Activated CD4-positive, alpha-beta T cell treated with anti-CD3 and anti-CD28 coated beads, Interleukin-2, amount 50 U/mL, for 24 hours (primary cell): ENCODE results near the gene C11orf86.
"Not testable (repeated sequence)": the region's sequence is repeated elsewhere in the genome, so short reads cannot be mapped to it uniquely, and the experiment has no call there.

Experiments
- DNase-seq, 2 donors: peaks; one replicate each; pipeline ENCODE4 v3.0.0-alpha.2; 2020; ENCODE audit warnings: low read depth in 1 of 2, low spot score in 1 of 2

C11orf86 gene, protein sequence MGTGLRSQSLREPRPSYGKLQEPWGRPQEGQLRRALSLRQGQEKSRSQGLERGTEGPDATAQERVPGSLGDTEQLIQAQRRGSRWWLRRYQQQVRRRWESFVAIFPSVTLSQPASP

DNA sequence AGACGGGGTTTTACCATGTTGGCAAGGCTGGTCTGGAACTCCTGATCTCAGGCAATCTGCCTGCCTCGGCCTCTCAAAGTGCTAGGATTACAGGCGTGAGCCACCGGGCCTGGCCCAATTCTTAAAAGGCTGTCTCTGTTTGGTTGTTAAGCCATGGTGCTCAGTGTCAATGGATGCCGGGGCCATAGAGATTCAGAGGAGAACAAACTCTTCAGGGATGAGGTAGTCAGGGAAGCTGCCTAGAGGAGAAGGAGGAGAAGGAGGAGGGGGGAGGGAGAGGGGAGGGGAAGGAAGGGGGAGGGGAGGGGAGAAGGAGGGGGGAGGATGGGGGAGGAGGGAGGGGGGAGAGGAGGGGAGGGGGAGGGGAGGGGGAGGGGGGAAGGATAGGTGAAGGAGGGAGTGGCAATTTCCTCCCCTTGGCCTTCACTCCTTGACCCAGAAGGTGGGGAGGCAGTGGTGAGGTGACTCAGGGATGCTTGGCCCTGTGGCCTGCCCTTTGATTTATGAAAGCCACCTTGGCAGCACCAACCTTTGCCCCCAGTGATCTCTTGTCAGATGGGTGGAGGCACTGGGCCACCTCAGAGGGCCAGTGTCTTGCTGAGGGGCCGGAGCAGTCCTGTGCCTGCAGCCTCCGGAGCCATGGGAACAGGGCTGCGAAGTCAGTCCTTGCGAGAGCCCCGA is at the start of gene C11orf86:
Gene C11orf86 (plus strand): TSS at position 581 of the 681 bp plus-strand sequence. CDS start 59 bp downstream, at position 640.
- no peak for DNase-seq

DNA sequence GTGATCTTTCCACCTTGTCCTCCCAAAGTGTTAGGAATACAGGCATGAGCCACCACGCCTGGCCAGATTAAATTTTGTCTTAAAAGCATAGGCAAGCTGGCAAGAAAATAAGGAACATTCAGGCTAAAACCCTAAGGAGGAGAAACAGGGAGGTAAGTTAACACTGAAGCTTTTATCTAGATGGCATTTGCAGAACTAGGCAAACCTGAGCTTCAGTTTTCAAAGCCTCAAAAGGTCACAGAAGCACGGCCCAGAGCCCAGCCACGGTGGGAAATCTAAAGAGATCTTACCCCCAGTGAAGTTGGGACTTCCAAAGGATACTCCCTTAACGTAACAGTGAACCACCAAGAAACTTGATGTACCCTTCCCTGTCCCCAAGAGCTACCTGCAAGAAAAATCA is 45.4 kb upstream of the C11orf86 start:
- no peak for DNase-seq

DNA sequence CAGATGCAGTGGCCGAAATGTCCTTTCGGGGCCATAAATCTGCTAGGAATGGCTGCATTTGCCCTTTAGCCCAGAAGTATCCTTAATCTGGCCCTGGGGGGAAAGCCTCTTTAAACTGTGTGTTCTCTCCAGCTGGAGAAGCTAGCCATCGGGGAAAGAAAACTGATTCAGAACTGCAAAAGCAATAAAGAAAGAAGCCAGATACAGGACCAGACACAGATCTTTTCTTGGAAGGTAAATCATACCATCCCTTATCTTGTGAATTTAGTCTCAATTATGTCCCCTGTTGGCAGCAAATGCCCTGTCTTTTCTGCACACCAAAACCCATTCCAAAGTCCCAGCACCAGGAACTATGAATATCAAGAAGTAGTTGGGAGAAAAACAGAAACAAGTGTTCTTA is 42.6 kb upstream of the C11orf86 start:
- no peak for DNase-seq

DNA sequence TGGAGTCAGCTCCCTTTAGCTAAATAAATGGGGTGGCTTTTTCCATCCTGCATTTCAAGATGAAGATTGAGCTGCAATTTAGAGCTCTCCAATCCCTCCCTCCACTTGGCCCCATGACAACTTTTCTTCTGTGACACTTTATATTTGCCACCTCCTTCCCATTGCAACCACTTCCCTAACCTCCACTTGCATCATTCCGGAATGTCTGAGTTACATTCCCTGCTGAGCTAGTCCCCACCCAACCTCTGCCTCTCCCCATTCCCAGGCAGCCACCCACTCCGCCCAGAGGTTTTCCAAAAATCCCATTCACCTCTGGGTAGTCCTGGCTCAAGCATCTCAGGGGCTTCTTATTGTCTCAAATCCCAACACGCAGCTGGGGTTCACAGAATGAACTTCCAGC is 41.6 kb upstream of the C11orf86 start:
- no peak for DNase-seq

DNA sequence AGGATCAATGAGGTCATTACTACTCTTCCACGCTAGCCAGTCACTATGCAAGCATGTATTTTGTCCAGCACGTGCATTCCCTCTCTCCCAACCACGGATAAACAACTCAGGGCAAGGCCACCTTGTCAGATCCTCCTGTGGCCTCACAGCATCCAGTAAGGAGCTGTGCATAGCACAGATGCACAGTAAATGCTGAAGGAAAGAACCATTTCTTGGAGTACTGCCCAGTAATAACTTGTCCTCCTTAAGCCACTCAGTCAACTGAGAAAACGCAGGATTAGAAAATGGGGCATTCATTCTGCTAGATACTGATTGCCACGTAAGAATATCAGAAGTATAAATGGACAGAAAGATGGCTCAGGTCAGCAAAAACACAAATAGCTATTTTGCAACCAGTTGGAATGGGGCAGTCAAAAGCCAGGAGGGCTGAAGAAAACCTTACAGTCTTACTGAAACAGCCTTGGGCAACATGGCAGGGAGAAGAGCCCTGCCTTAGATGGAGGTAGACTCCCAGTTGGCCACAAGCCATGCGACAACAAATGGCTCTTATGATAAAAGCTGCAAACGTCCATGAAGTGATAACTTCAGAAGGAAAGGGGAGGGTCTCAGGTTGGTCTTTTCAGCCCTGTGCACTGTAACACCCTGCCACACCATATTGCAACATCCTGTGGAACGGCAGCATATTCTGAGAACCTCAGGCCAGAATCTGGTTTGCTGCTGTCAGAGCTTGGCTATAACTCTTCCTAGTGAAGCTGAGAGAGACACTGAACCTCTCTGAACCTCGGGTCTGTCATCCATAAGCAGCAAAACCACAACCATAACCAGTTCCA is 39.9 kb upstream of the C11orf86 start:
- no peak for DNase-seq

DNA sequence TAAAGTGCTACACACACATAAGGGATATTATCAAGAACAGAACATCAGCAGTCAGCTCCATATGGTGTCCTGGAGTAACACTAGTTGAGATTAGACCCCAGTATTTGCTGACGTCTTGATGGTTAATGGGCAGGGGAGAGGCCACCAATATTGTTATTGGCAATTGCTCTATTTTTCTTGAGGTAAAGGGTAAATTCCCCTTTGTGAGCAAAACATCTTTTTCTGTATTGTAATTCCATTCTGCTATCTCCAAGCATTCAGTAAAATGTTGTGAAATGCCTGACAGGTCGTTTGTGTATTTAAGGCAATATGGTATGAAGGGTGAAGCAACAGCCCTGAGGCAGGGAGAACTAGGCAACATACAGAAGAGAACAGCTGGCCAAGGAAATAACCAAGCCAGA is 38.8 kb upstream of the C11orf86 start:
- DNase-seq: no peak

DNA sequence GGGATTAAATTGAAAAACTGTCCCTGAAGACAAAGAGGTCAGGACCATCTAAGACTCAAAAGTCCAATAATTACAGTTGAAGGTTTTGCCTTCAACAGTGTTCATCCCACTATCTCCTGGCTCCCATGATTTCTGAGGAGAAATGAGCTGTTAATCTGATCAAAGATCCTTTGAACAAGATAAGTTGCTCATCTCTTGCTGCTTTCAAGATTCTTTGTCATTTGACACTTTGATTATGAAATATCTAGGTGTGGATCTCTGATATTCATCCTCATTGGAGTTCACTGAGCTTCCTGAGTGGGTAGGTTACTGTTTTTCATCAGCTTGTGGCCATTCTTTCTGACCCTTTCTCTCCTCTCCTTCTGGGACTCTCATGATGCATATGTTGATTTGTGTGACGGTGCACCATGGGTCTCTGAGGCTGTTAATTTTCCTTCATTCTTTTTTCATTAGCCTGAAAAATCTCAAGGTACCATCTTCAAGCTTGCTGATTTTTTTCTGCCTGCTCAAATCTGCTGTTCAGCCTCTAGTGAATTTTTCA is 37.8 kb upstream of the C11orf86 start:
- DNase-seq: no peak

DNA sequence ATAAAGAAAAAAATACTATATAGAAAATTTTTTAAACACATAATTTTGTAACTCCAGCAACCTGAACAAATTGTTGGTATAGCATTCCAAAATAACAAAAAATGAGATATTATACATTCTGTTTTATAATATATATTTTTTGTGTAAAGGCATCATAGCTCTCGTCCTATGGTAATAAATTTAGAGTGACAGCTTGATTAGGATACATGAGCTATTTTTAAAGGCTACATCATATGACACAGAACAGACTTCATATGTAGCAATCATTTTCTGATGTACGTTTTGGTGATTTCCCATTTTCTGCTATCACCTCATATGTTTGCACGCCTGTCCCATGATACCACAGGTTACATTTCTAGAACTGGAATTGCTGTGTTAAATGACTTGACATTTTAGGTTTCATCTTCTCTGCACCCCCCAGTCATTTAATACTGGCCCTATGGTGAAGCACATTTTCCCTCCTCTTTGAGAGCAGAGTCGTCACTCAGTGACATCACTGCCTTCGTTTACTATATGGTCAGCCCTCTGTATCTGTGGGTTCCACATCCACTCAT is 36.4 kb upstream of the C11orf86 start:
- no peak for DNase-seq

DNA sequence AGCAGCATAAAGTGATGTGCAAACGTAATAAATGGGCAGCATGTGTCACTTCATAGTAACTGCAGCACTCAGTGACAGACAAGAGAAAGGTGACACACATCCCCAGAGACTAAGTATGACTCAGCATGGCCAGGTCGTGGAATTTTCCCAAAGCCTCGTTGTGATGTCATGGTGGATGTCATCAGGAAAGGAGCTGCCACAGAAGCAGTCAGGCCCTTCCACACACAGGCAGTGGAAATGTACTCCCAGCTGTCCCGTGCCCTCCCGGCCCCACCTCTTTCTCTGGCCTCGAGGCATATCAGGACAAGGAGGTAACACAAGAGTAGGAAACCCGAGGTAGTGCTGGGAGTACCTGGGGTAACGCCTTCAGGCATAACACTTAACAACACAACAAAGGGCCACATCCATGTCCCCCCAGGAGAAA is 25.0 kb upstream of the C11orf86 start:
- DNase-seq: peak in 1 of 2 donors; percentile 20

DNA sequence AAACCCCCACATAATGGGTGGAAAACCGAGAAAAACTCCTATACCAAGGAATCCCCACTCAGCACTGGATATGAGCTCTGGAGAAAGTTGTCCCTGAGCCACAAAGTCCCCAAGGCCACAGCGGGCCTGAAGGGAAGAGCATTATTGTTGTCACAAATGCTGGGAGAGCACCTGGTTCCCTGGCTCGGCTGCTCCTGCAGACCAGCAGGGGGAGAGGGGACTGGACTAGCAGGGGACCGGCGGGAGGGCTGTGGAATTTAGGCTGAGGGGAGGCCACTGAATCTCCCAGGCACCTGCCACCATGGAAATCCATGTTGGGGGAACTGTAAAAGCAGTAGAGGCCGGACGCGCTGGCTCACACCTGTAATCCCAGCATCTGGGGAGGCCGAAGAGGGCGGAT is 24.0 kb upstream of the C11orf86 start:
- DNase-seq: no peak

DNA sequence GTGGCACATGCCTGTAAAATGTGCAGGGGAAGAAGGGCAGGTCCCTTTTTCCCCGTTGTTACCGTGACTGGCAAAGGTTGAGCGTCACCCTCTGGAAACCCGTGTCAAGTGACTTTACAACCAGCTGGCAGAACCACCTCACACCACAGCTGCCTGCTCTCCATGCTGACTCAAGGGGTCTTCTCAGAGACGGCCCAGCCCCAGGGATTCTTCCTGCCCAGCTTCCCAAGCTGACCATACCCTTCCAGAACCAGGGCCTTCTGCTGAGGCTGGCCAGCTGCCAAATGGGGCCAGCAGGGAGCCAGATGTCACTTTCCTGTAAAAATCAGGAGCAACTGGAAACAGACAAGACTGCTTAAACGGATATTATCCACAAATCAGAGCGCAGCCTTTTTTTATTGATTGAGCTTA is 23.2 kb upstream of the C11orf86 start:
- DNase-seq: no peak

DNA sequence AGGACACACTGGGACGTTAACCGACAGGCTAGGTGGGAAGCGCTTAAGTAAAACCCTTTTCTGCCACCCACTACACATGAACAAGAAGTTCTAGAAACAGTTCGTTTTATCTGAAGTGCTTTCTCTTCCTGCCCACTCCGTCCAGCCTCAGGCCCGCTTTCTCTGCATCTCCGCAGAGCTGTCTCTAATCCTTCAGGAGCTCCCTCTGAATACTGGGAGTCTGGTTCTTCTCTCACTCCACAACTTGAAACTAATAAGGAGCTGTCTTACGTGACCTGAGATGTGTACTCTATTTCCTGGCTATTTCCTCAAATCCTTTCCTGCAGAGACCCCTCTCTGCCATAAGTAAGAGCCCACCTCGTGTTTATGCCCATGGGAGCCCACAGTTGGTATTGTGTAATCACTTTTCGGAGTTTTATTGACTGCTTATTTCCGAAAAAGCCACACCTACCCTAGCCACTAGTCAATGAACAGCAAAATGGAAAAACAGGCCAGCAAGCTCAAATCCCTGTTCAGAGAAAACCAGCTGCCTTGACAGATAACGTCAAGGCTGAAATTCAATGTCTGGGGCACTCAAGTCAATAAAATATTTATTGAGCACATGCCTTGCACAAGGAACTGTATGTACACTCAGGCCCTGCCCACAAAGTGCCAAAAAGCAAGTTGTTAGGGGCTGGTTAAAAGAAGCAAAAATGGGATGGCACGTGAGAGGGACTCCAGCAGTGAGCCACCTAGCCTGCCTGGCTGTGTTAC is 21.8 kb upstream of the C11orf86 start:
- DNase-seq: no peak

DNA sequence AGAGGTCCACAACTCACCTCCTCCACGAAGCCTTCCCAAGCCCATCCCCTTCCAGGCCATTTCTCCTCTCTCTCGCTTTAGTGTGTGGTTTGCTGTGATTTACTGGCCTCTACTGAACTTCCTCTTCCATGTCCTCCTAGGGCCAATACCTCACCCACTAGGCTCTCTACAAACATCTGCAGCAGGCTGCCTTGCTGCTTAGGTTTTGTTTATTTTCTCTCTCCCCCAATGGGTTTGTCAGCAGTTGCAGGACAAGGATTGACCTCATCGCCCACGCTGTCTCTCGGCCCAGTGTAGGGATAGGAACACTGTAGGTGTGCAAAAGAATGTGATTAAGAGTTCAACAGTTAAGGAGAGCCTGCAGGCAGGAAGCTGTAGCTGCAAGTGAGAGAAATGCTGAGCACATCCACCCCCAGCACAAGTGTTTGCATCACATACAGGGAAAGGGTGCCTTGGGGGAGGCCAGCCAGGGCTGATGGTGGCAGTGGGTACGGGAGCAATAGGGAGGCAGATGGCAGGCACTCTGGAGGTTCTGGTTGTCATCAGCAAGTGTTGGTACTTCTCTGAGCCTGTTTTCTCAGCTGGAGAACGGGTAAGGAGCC is 18.3 kb upstream of the C11orf86 start:
- DNase-seq: no peak

DNA sequence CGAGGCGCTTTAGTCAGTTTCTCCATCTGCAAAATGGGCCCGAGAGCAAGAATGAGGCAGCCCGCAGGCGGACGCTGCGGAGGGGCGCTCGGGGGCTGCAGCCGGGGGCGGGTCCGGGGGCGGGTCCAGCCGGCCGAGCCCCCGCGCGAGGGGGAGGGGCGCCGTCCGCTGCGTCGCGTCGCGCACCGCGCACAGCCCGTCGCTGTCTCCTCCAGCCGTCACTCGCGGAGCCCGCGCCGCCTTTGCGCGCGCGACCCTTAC is 17.2 kb upstream of the C11orf86 start:
- DNase-seq: peak in 1 of 2 donors; percentile 6

DNA sequence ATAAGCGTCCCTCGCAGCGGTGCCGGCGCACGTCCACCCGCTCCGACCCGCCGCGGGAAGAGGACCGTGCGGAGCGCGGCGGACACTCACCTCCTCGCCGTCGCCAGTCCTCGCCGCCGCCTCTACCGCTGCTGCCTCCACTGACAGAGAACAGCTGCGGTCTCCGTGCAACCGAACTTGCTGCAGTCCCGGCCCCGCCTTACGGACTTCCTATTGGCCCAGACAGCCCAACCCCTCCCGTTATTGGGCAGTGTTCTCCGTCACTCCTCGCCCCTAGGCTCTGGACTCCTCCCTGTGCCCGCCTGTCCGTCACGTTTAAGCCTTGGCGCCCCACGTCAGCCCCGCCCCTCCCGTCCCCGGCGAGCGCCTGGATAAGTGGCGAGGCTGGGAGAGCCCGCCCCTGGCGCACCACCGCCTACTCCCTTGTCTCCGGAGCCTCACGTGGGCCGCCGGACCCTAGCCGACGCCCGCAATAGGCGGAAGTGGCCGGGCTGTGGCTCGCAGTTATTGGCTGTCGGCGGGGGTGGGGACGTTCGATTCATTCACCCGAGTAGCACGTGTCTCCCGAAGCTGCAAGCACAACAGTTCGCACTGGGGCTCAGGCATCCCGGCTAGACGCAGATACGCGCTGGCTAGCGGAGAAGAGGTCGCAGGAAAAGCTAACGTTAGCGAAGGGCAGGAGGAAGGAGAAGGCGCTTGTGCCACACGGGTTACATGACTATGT is 16.7 kb upstream of the C11orf86 start, which contains the start of gene PC:
Gene PC (minus strand): TSS at position 152 of the 724 bp plus-strand sequence. CDS start 86,224 bp downstream, outside the sequence.
- DNase-seq: peak; percentile 89 to 96

DNA sequence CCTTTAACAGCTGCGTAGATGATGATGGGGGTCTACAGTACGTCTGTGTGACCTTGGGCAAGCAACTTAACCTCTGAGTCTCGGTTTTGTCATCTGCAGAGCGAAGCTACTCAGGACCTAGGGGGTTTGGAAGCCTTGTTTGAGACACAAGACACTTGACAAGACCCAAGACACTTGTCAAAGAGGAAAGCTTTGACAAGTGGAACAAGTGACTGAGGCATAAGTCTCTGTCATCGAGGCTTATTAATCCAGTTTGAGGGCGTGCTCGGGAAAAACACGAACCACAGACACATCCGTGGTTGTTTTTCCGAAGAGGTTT is 16.2 kb upstream of the C11orf86 start:
- peak in 1 of 2 donors; percentile 29 for DNase-seq

DNA sequence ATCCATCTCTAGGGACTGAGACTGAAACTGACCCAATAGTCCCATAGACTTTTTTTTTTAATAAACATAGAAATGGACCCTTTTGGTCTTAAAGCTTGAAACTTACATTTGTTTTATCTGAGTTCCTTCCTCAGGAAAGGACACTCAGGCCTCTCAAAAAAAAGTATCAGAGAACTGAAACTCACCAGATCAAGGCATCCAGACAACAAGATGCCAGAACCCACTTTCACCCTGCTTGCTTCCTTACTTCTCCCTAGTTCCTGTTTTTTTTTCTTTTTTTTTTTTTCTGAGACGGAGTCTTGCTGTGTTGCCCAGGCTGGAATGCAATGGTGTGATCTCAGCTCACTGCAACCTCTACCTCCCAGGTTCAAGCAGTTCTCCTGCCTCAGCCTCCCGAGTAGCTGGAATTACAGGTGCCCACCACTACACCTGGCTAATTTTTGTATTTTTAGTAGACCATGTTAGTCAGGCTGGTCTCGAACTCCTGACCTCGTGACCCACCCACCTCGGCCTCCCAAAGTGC is 13.4 kb upstream of the C11orf86 start:
- DNase-seq: not testable (repeated sequence)

DNA sequence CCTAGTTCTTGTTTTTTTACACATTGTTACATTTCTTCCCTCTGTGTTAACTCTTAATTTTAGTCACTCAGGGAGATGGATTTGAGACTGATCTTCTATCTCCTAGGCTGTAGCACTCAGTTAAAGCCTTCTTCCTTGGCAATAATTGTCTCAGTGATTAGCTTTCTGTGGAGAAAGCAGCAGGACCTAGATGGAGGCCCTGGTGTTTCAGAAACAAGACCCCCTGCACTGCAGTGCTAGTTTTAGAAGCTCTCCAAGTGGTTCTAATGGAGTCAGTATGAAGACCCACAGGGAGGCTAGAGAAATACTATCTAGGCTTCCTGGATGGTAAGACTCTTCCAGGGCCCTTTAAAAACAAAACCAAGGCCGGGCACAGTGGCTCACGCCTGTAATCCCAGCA is 12.9 kb upstream of the C11orf86 start:
- no peak for DNase-seq

DNA sequence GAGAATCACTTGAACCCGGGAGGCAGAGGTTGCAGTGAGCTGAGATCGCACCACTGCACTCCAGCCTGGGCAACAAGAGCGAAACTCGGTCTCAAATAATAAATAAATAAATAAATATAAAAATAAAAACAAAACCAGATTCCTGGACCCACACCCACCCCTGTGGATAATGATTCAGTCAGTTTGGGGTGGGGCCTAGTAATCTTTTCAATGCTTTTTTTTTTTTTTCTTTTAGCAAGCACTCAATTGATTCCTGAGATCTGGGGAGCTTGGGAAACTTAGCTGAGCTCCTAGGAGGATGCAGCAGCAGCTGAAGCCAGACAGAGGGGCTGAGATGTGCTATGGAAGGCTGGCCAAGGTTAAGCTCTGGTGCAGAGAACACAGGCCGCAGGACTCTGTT is 12.3 kb upstream of the C11orf86 start:
- no peak for DNase-seq

DNA sequence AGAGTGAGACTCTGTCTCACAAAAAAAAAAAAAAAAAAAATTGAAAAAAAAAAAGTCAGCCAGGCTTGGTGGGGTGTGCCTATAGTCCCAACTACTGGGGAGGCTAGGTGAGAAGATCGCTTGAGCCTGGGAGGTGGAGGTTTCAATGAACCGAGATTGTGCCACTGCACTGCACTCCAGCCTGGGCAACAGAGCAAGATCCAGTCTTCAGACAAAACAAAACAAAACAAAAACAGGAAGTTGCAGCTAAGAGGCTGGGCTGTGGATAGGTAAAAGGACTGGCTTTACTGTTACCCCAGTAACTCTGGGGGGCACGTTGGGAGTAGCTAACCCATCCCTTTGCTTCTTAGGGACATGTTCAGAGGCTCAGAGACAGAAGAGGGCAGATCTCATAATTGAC is 10.6 kb upstream of the C11orf86 start:
- no peak for DNase-seq
